ENCODE results near the gene GALNT9.
A peak's percentile ranks its signal among the peaks of the same experiment; 100 is the strongest.
"Not testable (repeated sequence)": the region's sequence is repeated elsewhere in the genome, so short reads cannot be mapped to it uniquely, and the experiment has no call there.

The GALNT9 gene

DNA sequence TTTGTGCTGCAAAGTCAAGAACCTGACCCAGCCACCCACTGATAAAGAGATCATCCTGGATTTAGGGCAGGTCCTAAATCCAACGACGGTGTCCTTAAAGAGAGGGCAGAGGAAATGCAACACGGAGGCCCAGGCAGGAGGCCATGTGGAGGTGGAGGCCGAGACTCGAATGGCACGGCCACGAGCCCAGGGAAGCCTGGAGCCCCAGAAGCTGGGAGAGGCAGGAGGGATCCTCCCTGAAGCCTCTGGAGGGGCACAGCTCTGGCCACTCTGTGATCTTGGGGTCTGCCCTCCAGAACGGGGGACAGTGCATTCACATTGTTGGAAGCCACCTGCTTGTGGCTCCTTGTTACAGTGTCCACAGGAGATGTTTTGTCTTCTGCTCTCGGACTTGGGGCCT lies 63.0 kb downstream of the GALNT9 start:
- no peak for DNase-seq (ENCODE audit: low read depth, low spot score)

DNA sequence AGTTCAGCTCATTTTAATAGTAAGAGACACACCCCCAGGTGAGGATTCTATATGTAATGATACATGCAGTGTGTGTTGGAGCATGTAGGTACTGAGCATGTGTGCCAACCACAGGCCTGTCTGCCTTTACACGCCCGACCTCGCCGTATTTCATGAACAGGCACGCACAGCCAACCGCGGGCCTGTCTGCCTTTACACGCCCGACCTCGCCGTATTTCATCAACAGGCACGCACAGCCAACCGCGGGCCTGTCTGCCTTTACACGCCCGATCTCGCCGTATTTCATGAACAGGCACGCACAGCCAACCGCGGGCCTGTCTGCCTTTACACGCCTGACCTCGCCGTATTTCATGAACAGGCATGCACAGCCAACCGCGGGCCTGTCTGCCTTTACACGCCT lies 63.6 kb downstream of the GALNT9 start:
- DNase-seq (ENCODE audit: low read depth, low spot score) = not testable (repeated sequence)

DNA sequence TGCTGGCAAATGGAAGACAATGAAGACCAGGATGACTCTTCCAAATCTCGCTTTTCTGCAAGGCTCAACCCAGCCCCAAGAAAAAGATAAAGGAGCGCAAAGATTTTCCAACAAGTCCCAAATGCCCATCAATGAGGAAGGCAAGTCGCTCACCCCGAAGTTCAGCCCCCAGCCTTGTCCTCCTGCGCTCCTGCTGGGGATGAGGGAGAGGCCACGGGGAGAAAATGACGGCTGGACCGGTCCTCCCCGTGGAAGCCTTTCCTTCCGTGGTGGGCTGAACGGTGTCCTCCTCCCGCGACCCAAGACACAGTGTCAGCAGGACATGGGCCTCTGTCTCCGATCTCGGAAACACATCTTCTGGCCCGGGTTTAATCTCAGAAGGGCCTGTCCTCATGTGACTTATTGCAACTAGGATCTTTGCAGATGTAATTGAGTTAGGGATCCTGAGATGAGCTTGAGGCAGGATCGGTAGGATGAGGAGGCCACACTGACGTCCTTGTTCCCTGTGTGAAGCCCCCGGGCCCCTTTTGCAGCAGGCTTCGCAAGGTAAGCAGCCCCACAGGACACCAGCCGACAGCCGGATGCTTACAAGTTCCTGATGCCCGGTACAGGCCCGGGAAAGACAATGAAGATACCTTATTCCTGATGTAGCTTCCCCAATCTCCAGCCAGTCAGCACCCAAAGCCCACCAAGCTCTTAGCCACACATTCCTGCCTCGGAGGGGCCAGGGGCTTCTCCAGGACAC lies 64.2 kb downstream of the GALNT9 start:
- DNase-seq (ENCODE audit: low read depth, low spot score) = no peak

DNA sequence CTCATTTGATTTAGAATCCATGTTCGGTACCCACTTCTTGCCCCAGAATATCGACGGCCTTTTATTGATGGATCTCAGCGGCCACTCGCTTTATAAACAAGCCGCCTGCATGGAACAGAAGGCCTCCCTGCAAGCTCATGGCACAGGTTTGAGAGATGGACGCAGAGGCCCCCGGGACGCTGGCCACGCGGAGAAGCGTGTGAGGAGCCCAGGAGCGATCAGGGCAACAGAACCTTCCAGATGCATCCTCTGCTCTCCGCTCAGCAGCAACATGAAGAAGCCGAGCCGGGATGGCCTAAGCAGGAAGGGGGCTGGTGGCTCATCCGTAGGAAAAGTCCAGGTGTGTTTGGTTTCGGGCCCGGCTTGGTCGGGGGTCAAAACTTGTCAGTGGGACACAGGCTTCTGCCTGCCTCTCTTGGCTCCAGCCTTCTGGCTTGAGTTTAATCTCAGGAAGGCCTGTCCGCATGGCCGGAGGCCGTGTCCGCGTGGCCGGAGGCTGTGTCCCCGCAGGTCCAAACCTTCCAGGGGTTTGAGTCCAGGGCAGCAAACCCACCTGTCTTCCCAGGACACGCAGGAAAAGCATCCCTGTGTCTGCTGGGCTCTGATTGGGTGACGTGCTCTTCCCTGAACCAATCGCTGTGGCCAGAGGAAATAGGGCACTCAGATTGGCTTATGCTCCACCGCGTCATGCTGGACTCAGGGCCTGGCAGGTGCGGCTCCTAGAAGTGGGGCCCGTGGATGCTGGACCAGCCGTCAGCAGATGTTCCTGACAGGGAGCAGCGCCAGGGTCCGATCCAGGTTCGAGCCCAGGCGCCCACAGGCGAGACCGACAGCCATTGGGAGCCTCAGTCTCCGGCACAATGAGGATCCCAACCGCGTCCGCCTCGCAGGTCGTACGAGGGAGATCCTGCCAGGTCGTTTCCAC lies 65.0 kb downstream of the GALNT9 start:
- no peak for DNase-seq (ENCODE audit: low read depth, low spot score)

DNA sequence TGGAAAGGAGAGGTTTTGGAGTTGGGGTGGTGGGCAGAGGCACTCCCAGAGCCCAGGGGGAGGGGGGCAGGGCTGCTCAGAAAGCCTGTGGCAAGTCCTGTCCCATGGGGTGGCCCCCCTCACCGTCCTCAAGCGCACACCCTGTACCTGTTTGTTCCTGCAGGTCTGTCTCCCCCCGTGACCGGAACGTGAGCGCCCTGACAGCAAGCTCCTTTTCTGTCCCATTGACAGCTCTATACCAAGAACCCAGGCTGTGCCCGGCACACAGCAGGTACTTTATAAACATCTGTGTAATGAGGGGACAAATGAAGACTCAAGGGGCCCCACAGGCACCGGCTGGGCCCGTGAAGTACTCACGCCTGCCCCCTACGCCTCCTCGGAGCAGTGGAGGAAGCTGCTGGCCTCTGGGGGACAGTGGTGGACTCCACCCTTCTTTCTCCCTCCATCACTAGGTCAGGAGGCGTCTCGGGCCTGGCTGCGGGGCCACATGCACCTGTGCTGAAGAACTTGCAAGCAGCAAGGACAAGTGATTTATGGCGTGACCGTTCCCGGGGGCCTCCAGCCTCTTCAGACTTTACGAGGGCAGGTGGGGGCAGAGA lies 65.8 kb downstream of the GALNT9 start:
- no peak for DNase-seq (ENCODE audit: low read depth, low spot score)

DNA sequence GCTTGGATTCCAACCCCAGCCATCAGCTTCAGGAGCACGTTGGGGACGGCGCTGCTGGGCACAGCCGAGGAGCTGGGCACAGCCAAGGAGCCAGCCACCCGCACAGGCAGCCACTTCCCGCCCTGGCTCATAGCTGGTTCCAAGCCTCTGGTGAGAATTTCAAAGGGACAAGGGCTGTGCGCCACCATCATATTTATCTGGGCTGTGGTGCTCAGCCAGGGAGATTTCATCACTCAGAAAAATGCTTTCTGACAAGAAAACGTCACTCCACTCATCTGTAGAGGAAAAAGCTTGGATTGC lies 66.4 kb downstream of the GALNT9 start:
- no peak for DNase-seq (ENCODE audit: low read depth, low spot score)

DNA sequence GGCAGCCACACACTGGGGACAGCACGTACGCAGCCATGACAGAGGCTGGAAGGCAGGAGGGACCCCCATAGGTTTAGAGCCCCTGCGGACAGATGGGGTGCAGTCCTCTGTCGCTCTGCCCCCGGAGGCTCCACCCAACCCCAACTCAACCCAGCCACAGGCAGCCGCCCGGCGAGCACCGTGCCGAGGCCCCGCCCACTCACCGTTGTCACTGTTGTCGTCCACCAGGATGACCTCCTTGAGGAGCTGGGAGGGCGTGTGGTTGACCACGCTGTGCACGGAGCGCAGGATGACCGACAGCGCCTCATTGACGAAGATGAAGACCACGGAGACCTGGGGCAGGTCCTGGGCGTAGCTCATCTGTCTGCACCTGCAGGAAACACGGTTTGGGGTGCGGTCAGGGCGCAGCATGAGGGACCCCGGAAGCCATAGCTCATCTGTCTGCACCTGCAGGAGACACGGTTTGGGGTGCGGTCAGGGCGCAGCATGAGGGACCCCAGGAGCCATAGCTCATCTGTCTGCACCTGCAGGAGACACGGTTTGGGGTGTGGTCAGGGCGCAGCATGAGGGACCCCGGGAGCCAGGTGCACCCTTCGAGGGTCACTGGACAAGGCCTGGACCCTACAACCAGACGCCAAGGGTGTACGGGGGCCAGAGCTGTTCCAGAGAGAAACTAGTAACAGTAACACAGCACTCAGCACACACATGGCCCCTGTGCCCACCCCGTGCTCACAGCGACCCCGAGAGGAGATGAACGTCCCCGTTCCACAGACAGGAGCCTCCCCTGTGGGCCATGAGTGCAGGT lies 66.9 kb downstream of the GALNT9 start:
- DNase-seq (ENCODE audit: low read depth, low spot score) = no peak

DNA sequence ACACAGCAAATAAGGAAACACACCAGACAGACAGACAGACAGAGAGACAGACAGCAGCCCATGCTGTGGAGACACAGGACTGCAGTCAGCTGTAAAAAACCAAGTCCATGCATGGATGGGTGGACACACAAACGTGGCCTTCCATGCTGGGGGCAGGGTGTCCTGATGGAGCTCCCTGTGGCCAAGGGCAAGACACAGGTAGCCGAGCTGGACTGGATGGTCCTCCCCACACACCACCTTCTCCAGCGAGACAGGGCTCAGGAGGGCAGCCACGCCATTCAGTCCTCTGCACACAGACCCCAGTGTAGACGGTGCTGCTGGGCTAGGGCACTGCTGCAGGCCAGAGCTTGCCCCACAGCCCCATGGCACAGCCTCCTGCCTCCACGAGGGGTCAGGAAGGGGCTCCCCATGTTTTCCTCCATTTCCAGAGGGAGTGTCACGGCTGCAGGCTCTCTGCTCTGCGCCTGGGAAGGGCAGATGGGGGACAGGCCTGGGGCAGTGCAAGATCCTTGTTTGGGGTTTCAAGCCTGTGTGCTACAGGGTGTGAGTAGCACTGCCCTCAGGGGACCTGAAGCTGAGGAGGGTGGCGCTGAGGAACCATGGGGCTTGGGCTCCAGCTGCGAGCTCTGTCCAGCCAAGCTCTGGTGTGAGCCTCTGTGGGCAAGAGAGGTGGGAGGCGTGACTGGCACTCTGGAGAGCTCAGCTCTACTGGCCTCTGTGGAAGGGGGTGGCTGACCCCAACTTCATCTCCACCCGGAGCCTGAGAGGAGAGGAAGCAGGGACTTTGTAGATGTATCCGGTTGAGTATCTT lies 67.9 kb downstream of the GALNT9 start:
- no peak for DNase-seq (ENCODE audit: low read depth, low spot score)

DNA sequence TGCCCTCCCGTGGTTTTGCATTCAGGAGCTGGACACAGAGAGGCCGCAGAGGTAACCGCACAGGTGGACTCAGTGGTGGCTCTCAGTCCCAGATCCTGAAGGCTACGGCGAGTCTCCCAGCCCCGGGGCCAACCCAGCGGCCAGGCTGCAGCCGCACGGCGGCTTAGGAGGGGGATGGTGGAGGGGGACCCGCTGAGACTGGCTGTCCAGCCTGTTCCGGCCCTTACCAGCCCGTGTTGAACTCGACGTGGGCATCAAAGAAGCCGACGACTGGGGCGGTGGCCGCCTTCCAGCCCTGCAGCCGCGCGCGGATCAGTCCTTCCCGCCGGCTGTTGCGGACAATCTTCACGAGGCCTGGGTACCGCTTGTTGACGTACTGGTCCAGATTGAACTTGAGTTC lies 68.7 kb downstream of the GALNT9 start:
- no peak for DNase-seq (ENCODE audit: low read depth, low spot score)

DNA sequence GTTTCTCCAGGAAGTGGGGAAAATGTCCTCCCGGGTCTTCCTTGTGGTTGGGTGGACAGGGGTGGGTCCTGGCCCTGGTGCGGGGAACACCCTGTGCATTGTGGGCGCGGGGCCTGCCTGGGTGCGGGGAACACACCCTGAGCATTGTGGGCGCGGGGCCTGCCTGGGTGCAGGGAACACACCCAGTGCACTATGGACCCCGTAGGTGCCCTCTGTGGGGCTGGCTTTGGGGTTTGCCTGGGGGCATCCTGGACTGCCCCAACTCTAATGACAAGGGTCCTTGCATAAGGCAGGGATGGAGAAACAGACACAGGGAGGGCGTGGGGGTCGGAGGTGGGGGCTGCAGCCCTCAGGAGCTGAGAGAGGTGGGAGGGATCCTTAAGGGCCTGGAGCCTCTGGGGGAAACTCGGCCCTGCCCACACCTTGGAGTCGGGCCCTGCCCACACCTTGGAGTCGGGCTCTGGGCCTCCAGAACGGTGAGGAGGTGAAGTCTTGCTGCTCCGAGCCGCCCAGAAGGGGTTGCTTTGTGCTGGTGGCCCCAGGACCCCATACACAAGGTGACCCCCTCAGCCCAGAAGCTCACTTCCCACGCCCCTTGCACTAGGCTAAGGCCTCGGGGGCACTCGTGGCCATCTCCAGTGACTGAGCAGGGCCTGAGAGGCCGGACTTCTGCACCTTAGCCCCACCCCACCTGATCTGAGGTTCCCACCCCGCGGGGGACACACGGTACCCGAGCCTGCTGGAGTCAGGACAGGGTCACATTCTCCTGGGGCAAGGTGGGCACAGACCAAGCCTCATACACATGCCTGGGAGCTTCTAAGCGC lies 69.3 kb downstream of the GALNT9 start:
- DNase-seq (ENCODE audit: low read depth, low spot score) = no peak

DNA sequence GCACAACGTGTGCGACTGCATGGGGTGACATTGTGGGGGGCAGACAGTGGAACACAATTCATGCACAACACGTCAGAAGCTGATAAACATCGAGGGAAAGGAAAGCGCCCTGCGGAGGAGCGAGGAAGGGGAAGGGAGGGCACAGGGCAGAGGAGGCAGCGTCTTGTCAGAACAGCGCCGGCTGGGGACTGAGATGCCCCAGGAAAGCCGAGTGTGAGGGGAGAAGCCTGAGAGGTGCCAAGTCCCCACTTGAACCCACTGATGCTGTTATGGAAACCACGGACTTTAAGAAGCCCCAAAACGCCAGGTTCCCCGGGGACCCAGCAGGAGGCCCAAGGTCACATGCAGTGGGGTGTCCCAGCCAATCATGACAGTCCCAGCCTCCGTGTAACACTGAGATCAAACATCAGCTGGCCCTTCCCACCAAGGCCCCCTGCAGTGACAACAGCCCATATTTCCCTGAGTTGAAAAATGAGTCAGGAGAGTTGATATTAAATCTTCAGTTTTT lies 70.0 kb downstream of the GALNT9 start:
- peak; percentile 32 for DNase-seq (ENCODE audit: low read depth, low spot score)

DNA sequence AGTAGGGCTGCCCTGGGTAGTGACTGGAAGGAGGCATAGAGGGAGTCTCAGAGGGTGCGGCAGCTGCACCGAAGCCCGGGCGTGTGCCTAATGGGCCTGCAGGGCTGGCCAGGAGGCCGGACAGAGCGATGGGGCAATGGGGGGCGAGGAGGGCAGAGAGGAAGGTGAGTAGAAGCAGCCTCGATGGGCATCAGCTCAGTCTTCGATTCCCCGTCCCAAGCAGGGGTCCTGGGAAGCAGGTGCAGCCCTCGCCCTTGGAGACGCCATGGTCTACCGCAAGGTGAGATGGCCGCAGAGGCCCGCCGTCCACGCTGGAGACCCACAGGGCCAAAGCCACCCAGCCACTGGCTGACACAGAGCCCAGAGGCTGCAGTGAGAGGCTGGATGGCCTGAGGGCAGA lies 70.8 kb downstream of the GALNT9 start:
- no peak for DNase-seq (ENCODE audit: low read depth, low spot score)

DNA sequence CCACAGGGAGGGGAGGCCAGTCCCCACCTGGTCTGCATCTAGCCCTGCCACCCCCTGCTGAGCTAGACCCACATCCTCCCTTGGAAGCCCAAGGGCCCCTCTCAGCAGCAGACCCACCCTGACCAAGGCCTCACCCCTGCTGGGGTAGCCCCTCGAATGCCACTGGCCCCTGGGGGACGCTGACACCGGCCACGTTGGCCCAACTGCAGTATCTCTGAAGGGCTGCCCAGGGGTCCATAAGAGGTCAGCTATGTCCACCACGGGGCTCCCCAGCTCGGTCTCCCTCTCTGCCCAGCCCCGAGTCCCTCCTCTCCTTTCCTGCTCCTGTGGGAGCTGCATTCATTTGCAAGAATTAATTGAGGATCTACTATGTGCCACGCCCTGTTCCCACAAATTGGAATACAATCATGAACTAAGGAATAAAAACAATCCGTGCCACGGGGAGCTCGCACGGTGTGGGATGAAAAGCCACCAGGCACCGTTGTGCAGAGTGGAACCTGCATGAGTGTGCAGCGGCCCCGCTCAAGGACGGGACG lies 71.4 kb downstream of the GALNT9 start:
- DNase-seq (ENCODE audit: low read depth, low spot score) = no peak

DNA sequence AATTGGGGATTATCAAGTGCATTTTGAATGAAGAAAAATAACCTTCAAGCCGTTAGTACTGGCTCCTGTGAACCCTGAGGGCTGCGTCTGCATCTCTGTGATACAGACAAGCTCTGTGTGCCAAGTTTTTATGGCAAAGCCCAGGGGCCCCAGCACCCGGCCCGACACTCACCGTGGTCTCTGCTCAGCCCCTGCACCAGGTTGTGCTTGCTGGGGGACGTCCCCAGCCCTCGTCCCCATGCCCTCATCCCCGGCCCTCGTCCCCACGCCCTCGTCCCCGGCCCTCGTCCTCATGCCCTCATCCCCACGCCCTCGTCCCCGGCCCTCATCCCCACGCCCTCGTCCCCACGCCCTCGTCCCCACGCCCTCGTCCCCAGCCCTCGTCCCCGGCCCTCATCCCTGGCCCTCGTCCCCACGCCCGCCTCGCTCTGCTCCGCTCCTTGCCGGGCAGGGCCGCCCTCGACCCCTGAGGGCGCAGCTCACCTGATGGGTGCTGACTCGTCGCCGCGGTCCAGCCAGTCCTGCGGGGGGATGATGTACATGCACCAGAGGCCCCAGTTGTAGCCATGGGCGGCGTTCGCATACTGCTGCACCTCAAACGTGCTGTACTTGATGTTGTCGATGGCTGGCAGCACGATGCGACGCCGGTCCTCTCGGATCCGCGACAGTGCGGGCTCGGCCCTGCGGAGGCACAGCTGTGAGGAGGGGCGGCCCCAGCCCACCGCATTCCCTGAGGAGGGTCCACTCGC lies 72.0 kb downstream of the GALNT9 start:
- no peak for DNase-seq (ENCODE audit: low read depth, low spot score)

DNA sequence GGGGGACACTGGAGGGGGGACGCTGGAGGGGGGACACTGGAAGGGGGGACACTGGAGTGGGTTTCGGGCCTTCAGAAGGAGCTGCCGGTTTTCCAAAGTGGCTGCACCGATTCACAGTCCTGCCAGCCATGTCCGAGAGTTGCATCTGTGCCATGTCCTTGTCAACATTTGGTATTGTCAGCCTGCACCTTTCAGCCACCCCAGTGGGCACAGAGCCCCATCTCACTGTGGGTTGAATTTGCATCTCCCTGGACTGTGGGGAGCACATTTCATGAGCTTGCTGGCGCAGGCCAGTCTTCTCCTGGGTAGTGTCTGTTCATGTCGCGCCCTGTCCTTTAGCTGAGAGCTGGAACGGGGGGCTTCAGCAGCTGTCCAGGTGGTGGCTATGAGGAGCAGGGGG lies 72.7 kb downstream of the GALNT9 start:
- no peak for DNase-seq (ENCODE audit: low read depth, low spot score)

DNA sequence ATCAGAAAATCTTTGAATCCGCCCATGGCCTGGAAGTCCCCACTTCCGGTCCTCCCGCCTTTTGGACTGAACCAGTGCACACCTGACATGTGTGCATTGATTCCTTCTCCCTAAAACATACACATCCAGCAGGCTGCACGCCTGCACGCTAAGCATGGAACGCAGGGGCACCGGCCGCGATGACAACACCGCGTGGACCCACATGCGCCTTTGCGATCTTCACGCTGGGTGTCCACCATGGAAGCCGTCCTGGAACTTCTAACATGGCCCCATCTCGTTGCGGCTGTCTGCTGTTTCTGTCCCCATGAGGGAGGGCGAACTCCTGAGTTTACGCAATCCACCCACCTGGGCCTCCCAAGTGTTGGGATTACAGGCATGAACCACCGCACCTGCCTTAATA lies 73.7 kb downstream of the GALNT9 start:
- DNase-seq (ENCODE audit: low read depth, low spot score) = no peak

DNA sequence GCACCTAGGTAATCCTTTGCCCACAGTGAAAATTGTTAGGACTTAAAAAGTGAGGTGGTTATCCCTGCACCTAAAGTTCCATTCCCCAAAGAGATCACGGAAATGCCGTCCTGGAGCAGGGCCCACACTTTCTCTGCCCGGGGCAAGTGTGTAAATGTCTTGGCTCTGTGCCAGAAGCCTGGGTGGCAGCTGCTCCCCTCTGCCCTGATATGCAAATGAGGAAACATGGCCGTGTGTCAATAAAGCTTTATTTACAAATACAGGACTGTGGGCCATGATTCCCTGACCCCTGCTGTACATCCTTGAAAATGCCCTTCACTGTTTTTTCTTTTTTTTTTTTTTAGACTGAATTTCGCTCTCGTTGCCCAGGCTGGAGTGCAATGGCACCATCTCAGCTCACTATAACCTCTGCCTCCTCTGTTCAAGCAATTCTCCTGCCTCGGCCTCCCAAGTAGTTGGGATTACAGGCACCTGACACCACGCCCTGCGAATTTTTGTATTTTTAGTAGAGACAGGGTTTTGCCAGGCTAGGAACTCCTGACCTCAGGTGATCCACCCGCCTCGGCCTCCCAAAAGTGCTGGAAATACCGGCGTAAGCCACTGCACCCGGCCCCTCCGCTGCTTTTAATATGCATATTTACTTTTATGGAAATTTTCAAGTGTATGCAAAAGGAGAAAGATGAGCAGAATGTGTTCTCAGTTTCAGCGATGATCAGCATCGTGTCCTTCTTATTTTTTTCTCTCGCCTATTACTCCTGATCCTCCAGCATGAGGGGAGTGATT lies 75.5 kb downstream of the GALNT9 start:
- no peak for DNase-seq (ENCODE audit: low read depth, low spot score)

DNA sequence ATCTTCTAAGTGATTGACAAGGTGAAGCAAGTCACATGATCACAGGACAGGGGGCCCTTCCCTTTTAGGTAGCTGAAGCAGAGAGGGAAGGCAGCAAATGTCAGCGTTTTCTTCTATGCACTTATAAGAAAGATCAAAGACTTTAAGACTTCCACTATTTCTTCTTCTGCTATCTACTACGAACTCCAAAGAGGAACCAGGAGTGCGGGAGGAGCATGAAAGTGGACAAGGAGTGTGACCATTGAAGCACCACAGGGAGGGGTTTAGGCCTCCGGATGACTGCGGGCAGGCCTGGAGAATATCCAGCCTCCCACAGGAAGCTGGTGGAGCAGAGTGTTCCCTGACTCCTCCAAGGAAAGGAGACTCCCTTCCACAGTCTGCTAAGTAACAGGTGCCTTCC lies 76.4 kb downstream of the GALNT9 start:
- DNase-seq (ENCODE audit: low read depth, low spot score) = not testable (repeated sequence)
